NCI-H748 (cell line): ENCODE data around the gene GLIS1.
"Not testable (repeated sequence)": the region's sequence is repeated elsewhere in the genome, so short reads cannot be mapped to it uniquely, and the experiment has no call there.

Experiments
- DNase-seq: peaks from one replicate; lab custom pipeline; 2025; ENCODE audit not compliant: unreplicated experiment; lab: John Stamatoyannopoulos, UW

GLIS1 gene

DNA sequence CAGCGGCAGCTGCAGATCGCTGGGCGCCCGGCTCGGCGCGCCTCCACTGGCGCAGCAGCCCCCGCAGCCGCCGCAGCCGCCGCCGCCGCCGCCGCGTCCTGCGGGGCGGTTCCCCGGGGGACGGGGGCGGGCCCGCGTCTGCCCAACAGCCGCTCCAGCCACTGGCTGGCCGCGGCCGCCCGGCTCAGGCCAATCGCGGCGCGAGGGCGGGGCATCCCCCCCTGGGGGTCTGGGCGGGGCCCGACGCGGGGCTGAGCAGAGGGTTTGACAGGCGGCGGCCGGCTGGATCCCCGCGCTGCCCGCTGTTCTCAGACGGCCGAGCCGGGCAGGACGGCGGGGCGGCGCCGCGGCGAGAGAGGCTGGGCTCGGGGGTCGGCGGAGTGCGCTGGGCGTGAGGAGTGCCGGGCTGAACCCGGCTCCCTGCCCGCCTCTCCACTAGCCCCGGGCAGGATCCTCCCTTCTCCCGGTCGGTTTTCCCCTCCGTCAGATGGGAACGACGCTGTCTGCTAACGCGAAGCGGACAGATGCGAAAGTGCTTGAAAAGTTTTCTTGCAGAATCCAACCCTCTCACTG is at the start of gene GLIS1:
GLIS1 (minus strand) TSS at position 56 of the 573 bp plus-strand sequence. CDS start 1,100 bp downstream, outside the sequence.
- DNase-seq = peak; percentile 90

DNA sequence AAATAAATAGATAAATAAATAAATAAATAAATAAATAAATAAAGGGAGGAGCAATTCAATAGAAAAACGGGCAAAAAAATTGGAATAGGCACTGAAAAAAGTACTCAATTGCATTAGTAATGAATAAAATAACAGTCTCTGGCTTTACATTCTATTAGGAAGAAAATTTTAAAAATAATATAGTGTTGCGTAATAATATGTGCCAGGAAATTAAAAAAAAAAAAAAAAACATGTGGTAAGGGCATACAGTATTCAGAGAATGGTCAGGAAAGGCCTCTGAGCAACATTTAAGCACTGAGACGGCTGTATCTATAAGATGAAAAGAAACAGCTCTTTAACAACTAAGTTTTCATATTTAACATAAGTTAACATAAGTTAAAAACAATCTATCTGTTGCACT is 48.7 kb upstream of the GLIS1 start:
- no peak for DNase-seq

GRCh38 chr1:53783056-53783455 is 44.1 kb upstream of the GLIS1 start:
- DNase-seq = no peak

DNA sequence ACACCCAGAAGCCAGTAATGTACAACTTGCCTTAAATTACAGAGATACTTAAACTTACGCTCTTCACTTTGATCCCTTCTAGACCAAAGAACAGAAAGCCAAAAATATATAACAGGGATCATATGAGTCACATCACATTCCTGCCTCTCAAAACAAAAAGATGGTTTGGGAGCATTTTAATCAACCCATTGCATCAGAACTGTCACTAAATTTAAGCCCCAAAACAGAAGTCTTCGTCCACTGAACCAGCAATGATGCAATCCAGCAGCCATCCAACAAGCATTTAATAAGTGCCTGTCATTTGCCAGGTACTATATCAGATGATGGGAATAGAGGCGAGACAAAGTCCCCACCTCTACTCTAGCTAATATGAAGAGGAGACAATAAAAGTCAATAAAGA is 42.7 kb upstream of the GLIS1 start:
- DNase-seq = no peak

GRCh38 chr1:53777272-53777671 is 38.3 kb upstream of the GLIS1 start:
- no peak for DNase-seq

GRCh38 chr1:53771648-53772047 is 32.7 kb upstream of the GLIS1 start:
- no peak for DNase-seq

DNA sequence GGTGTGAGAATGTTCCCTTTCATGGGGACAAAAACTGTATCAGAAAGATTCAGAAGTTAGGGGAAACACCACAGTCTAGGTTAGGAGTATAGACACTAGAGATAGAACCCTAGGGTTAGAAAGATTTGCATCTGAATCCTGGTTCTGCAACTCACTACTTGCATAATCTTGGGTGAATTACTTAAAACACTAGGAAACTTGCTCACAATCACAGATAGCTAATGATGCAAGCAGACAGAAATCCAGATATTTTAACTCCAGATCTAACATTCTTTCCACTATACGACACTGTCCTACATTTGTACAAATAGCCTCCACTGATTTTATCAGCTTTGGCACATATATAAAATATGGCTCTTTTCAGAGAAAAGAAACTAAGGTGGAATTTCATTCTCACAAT is 30.8 kb upstream of the GLIS1 start:
- DNase-seq = no peak

DNA sequence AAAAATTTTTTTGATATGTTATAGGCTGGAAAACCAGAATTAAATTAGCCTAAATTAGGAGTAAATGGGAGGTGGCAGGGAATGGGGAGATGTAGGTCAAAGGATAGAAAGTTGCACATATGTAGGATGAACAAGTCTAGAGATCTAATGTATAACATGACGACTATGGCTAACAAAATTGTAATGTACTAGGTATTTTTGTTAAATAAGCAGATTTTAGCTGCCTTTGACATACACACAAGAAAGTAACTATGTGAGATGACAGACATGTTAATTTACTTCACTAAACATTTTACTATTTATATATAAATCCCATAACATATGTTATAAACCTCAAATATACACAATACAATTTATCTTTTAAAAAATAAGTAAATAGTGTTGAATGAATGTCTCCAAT is 30.2 kb upstream of the GLIS1 start:
- no peak for DNase-seq

DNA sequence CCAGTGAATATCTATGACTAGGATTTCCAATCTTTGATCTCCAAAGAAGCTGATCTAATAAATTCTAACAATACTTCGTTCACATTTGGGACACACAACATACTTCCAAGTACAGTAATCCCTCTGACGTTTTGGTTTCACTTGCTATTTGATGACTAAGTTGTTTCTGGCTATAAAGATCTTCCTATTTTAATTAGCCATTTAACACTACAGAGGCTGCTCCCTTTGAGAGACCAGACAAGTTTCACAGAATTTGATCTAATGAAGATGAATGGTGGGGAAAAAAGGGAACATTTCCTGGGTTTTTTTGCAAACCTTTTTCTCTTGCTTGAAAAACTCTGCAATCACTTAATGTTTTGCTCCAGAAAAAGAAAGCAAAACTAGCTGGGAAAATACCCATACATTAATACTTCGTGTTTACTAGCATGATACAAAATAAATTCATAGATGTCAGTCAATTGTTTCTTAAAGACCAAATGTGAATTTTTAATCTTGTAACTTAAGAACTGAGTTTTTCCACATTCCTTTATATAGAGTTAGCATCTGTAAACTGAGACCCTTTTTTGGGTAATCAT is 28.0 kb upstream of the GLIS1 start:
- DNase-seq = no peak

GRCh38 chr1:53766194-53766742 is 27.3 kb upstream of the GLIS1 start:
- no peak for DNase-seq

DNA sequence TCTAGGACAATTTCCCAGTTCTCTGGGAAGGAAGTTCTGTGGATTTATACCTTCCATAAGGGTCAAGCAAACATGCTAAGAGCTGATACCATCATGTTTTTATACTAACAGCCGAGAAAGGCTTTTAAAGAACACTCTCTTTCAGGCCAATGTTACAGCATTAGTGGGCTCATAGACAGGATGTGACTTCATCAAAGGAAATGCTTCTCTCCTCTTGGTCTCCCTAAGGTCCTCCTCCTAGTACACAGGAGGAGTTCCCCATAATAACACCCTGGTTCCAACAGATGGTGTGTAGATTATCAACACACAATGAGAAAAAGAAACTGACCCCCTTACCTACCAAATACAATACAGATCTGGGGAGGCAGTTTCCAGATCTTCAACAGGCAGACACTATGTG is 26.7 kb upstream of the GLIS1 start:
- no peak for DNase-seq

GRCh38 chr1:53763911-53764310 is 24.9 kb upstream of the GLIS1 start:
- DNase-seq = no peak

- no peak for DNase-seq
Measured at GRCh38 chr1:53763461-53763860, 24.5 kb upstream of the GLIS1 start.

GRCh38 chr1:53760497-53760896 is 21.5 kb upstream of the GLIS1 start:
- DNase-seq = not testable (repeated sequence)

- DNase-seq = no peak
Measured at GRCh38 chr1:53755874-53756273, 16.9 kb upstream of the GLIS1 start.

DNA sequence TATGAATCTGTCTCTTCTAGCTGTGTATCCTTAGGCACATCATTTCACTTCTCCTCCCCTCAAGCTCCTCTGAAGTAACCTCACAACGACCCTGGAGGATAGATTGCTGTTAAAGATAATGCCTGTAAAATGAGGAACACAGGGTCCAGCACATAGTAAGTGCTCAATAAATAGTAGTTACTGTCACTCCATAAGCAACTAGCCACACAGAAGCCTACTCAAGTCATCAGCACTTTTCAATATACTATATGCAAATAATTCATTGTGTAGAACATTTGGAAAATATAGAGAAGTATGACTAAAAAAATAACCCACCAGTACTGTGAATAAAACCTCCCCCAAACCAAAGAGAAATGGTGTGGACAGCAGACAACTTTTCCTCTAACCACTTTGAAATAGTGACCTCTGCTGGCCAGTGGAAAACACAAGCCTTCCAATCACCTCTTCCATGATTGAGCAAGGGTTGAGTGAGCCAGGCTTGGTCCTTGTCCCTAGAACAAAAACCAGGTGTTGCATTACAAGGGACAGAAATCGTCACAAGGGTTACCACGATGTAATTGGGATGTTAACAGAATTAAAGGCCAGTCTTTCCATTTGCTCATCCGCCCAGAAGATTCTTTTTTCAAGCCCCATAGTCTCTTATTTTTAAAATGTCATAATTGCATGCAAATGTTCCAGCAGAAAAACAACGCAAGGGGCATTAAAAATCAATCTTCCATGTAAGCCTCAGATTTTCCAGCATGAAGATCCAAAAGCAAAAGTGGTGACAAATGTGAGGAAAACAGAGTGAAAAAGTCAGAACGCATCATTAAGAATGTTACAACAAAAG is 15.7 kb upstream of the GLIS1 start:
- peak; percentile 45 for DNase-seq

GRCh38 chr1:53752281-53752680 is 13.3 kb upstream of the GLIS1 start:
- DNase-seq = no peak

DNA sequence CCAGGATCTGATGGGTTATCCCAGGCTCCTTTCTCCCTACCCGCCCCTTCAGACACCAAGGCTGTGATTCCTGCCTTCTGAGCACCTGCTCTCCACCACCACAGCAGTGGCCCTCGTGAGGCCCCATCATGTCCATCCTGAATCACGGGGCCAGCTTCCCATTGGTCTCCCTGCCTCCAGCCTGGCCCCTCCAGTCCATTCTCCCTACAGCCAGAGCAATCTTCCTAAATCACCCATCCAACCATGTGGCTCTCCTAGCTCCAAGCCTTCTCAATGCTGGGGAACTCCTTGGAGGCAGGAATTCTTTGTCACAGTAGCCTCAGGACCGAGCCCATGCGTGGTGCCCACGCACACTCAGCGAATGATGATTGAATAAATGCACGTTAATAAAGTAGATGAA is 8.9 kb upstream of the GLIS1 start:
- DNase-seq = no peak

- no peak for DNase-seq
Measured at GRCh38 chr1:53740621-53741105, 1.7 kb upstream of the GLIS1 start.

DNA sequence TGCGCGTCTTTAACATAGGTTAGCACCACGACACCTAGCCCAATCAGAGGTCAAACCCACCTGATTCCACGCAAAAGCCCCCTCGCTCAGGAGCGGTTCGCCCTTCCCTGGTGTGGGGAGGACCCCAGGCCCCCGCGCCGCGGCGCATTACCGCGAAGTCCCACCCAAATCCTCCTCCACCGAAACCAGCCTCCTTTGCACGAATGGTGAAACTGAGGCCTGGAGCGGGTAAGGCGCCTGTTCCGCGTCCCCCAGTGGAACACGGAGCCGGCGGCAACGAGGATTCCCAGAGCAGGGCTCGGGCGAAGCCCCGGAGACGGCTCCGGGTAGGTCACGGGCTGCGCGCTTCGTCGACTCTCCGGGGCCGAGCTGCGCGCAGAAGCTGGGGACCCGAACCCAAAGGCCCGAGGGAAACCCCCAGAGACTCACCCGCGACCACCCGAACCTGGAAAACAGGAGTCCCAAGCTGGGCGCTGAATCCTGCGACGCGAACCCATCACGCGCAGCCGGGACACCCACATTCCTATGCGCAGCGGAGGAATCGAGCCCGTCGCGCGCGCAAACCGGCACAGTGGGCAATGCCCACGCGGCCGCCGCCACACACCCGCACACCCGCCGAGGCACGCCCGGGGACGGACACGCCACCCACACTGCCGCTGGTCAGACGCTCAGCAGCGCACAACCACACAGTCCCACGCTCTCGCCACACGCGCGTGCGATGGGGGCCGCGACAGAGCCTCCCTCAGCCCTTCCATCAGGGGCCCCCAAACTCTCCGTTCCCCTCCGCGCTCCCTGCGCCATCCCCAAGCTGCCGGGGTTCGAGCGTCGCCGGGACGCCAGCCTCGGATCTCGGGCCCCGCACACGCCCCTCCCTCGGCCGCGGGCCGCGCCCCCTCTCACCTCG is 507 bp downstream of the GLIS1 start:
- DNase-seq = peak; percentile 24

DNA sequence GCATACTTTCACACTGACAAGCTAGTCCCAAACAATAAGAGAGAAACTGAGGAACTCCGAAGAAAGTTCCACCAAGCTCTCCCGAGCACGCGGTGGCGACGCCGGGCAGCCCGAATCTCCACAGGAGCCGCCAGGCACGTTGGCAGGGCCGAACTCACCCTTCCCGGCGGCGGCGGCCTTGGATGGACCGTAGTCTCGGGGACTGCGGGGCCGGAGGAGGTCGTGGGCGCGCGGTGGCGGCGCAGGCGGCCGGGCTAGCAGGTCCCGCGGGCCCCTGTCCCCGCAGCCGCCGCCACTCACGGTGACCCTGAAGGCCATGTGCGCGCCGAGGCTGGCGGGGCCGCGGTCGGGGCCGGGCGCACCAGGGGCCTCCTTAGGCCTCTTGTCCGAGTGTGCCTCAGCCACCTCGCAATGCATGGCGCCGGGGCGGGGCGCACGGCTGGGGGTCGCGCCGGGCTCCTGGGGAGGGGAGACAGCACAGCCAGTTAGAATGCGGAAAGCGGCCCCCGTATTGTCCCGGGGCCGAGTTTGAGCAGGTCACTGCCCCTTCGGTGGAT is 1.2 kb downstream of the GLIS1 start:
- DNase-seq = peak; percentile 31
